Right atrium auricular region (tissue), 2 donors: Measurements from ENCODE around the gene VSIG10. TPM values are rescaled to one million over a fixed set of nuclear protein-coding genes. Genes with fewer than 3 reads are reported as not detected.

Experiments used
- DNase-seq: peaks from one replicate; pipeline ENCODE4 v3.0.0-alpha.2; 2019; ENCODE audit warnings: low spot score
- H3K27ac ChIP-seq, 2 donors: fragments of 200-600 bp; sonication (generic); 1 replicate in 1 of 2; 2 replicates in 1 of 2; pipeline ENCODE4 v1.5.1; 2016 to 2019
- H3K27me3 ChIP-seq, 2 donors: fragments of 200-600 bp; sonication (generic); one replicate each; pipeline versions ENCODE4 v1.5.1 to v1.6.0; 2017 to 2019
- H3K36me3 ChIP-seq: fragments of 200-600 bp; sonication (generic); one replicate; pipeline ENCODE4 v1.5.1; 2016
- H3K4me1 ChIP-seq, 2 donors: fragments of 200-600 bp; sonication (generic); one replicate each; pipeline versions ENCODE4 v1.5.1 to v1.6.0; 2017 to 2019
- H3K4me3 ChIP-seq, 2 donors: fragments of 200-600 bp; sonication (generic); 1 replicate in 1 of 2; 2 replicates in 1 of 2; pipeline ENCODE4 v1.5.1; 2017 to 2019; ENCODE audit warnings: mild to moderate bottlenecking in 1 of 2, moderate library complexity in 1 of 2
- H3K9me3 ChIP-seq, 2 donors: fragments of 200-600 bp; sonication (generic); one replicate each; pipeline ENCODE4 v1.5.1; 2019
- total RNA-seq, 2 donors: library from RNA; depleted of rRNA; stranded (reverse); fragments of >200 nt; gene quantifications; one replicate each; pipeline ENCODE4 v1.1.0, GENCODE V29; 2016
- TF ChIP-seq, protein P1 (sequence below), 2 donors: fragments of 200-600 bp; sonication (generic); IDR thresholded peaks; one replicate each; pipeline ENCODE4 v1.5.1; 2019; ENCODE audit warnings: antibody characterized with exemption in 2 of 2

Gene VSIG10
- total RNA-seq, 2 donors from 2014 or later = 11.0 to 12.4 TPM

- no peak for DNase-seq
- Histone ChIP-seq H3K4me1 (no peaks in the 10 kb centered on the region), H3K4me3 (no peak overlapping the region), H3K36me3 (peaks cover 57% of the 10 kb centered on the region), H3K27me3 (no peaks in the 10 kb centered on the region), H3K27ac (no peak overlapping the region), H3K9me3 (no peaks in the 10 kb centered on the region)
- TF ChIP-seq, protein P1, sequence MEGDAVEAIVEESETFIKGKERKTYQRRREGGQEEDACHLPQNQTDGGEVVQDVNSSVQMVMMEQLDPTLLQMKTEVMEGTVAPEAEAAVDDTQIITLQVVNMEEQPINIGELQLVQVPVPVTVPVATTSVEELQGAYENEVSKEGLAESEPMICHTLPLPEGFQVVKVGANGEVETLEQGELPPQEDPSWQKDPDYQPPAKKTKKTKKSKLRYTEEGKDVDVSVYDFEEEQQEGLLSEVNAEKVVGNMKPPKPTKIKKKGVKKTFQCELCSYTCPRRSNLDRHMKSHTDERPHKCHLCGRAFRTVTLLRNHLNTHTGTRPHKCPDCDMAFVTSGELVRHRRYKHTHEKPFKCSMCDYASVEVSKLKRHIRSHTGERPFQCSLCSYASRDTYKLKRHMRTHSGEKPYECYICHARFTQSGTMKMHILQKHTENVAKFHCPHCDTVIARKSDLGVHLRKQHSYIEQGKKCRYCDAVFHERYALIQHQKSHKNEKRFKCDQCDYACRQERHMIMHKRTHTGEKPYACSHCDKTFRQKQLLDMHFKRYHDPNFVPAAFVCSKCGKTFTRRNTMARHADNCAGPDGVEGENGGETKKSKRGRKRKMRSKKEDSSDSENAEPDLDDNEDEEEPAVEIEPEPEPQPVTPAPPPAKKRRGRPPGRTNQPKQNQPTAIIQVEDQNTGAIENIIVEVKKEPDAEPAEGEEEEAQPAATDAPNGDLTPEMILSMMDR (IDR thresholded peaks at IDR 0.05) = no peak
Measured at GRCh38 chr12:118145113-118145797, 41.4 kb upstream of the VSIG10 start.

DNA sequence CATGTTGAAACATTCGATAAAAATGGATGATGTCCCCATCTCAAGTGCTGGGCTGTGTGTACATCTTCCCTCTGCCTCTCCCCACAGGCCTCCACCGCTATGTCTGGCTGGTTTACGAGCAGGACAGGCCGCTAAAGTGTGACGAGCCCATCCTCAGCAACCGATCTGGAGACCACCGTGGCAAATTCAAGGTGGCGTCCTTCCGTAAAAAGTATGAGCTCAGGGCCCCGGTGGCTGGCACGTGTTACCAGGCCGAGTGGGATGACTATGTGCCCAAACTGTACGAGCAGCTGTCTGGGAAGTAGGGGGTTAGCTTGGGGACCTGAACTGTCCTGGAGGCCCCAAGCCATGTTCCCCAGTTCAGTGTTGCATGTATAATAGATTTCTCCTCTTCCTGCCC lies 40.7 kb upstream of the VSIG10 start:
- H3K27me3 ChIP-seq = no peaks in the 10 kb centered on the region
- H3K9me3 ChIP-seq = no peaks in the 10 kb centered on the region
- no peak overlapping the region for H3K4me3 ChIP-seq
- no peak overlapping the region for H3K27ac ChIP-seq
- DNase-seq = no peak
- H3K36me3 ChIP-seq = peaks cover 64% of the 10 kb centered on the region
- TF ChIP-seq, protein P1 (IDR thresholded peaks at IDR 0.05) = no peak
- H3K4me1 ChIP-seq = peaks cover 0 to 3% of the 10 kb centered on the region in 2 donors

DNA sequence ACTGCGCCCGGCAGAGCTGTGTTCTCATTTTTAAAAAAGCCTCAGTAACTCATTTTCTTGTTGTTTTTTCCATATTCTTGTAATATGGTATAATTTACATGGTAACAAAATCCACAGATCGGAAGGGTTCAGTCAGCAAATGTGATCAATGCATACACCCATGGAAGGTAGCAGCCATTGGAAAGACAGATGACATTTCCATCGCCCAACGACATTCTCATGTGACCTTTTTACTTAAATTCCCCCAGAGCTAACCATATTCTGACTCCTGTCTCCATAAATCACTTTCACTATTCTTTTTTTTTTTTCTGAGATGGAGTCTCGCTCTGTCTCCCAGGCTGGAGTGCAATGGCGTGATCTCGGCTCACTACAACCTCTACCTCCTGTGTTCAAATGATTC lies 37.0 kb upstream of the VSIG10 start:
- Histone ChIP-seq H3K27ac (no peak overlapping the region), H3K4me3 (no peak overlapping the region), H3K9me3 (no peaks in the 10 kb centered on the region), H3K27me3 (no peaks in the 10 kb centered on the region), H3K4me1 (peaks cover 0 to 31% of the 10 kb centered on the region in 2 donors), H3K36me3 (peaks cover 62% of the 10 kb centered on the region)
- TF ChIP-seq, protein P1 (IDR thresholded peaks at IDR 0.05) = no peak
- DNase-seq = no peak

GRCh38 chr12:118137148-118137678 lies 33.4 kb upstream of the VSIG10 start:
- H3K4me1 ChIP-seq = peaks cover 0 to 31% of the 10 kb centered on the region in 2 donors
- no peak for DNase-seq
- no peaks in the 10 kb centered on the region for H3K9me3 ChIP-seq
- H3K27ac ChIP-seq = peak overlapping the region; percentile 85 to 94
- no peaks in the 10 kb centered on the region for H3K27me3 ChIP-seq
- H3K36me3 ChIP-seq = peaks cover 30% of the 10 kb centered on the region
- peak overlapping the region; percentile 56 to 97 for H3K4me3 ChIP-seq
- TF ChIP-seq, protein P1 (IDR thresholded peaks at IDR 0.05) = no peak

DNA sequence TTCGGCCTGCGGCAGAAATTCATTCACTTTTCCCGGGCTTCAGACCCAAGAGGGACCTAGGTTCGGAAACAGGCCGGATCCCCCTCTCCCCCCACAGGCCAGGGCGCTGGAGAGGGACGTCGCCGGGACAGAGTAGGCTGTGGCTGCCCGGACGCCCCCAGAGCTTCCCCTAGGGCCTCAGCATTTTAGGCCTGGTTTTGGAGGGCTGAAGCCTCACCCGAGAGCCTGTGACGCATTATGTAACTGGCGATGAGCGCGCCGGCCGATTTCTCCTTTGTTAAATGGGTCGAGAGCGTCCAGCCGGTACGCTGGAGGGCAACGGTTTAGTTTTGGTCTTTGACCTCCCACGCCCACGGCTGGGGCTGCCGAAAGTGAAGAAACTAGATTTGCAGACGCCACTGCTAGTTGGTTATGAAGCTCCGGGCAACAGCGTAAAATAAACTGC lies 32.8 kb upstream of the VSIG10 start:
- peaks cover 0 to 31% of the 10 kb centered on the region in 2 donors for H3K4me1 ChIP-seq
- TF ChIP-seq, protein P1 (IDR thresholded peaks at IDR 0.05) = no peak
- peak overlapping the region; percentile 56 to 97 for H3K4me3 ChIP-seq
- peak overlapping the region; percentile 85 to 94 for H3K27ac ChIP-seq
- DNase-seq = peak; percentile 69
- H3K36me3 ChIP-seq = peaks cover 23% of the 10 kb centered on the region
- no peaks in the 10 kb centered on the region for H3K9me3 ChIP-seq
- H3K27me3 ChIP-seq = no peaks in the 10 kb centered on the region
